HG02678 (cell line): ENCODE data around the gene UBL5.
A peak's percentile ranks its signal among the peaks of the same experiment; 100 is the strongest.
"Not testable (repeated sequence)": the region's sequence is repeated elsewhere in the genome, so short reads cannot be mapped to it uniquely, and the experiment has no call there.

Experiments used
- ATAC-seq: cut with Tn5 transposase; IDR thresholded peaks from one replicate; pipeline ENCODE4 v1.9.1; 2021; ENCODE audit warnings: mild to moderate bottlenecking, moderate library complexity; ENCODE audit not compliant: unreplicated experiment

UBL5 gene

DNA sequence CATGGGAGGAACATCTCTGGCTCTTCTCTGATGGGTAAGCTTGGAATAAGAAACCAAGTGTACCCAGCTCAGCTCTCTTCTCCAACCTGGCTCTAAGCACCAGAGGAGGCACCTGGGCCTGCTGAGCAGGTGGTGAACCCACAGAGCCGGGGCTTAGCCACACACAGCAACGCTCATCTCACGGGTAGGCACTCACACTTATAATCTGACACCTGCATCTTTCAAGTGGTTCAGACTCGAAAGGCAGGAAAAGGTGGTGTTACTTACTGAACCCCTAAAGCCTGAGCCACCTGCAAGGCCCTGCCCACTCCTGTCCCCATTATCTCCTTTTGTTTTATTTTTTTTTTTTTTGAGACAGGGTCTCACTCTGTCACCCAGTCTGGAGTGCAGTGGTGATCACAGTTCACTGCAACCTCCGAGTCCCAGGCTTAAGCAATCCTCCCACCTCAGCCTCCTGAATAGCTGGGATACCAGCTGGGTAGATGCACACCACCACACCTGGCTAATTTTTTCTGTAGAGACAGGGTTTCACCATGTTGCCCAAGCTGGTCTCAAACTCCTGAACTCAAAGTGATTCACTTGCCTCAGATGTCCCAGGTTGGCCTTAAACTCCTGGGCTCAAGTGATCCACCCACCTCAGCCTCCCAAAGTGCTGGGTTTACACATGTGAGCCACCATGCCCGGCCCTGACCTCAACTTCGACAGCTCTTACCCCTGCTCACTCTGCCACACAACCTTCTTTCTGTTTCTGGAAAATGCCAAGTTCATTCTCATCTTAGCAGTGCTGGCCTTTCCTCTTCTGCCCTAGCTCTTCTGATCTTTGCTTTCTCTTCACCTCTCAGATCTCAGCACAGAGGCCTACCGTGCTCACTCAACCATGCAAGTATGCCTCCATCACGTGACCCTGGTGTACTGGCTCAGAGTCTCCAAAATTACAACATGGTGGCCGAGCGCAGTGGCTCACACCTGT, 18.6 kb upstream of the UBL5 start:
- no peak for ATAC-seq

DNA sequence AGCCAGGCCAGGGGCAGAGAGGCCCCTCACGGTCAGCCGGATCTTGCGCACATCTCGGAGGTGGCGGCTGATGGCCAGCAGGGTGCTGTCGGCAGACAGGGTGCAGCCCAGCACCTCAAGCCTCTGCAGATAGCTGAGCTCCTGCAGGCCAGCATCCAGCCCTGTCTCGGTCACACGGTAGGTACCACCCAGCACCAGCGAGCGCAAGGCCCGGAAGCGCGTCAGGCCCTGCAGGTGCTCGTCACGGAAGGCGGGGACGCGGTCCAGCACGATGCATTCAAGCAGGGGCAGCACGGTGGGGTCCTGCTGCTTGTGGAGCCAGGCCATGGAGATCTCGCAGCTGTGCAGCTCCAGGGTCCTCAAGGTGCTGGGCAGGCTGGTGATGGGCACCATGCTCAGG, 16.6 kb upstream of the UBL5 start:
- no peak for ATAC-seq

DNA sequence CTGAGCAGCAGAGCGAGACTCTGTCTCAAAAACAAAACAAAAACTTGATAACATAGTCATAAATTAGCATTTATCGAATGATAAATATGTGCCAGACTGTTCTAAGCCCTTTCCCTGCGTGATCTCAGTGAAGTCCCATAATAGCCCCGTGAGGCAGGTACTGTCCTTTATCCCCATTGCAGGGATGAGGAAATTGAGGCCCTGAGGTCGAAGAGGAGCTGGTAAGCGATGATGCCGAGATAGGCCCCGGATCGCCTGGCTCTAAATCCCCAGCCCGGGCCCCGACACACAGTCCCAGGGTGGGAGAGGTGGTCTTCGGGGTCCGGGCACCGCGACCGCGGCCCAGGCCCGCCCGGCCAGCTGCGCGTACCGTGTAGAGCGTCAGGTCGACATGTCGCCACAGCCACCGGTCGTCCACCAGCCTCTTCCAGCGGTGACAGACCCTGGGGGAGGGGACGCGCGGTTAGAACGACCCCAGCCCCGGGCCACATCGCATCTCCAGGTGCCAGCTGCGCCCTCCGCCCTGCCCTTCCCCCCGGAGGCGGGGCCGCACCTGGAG, 9.5 kb upstream of the UBL5 start:
- no peak for ATAC-seq

DNA sequence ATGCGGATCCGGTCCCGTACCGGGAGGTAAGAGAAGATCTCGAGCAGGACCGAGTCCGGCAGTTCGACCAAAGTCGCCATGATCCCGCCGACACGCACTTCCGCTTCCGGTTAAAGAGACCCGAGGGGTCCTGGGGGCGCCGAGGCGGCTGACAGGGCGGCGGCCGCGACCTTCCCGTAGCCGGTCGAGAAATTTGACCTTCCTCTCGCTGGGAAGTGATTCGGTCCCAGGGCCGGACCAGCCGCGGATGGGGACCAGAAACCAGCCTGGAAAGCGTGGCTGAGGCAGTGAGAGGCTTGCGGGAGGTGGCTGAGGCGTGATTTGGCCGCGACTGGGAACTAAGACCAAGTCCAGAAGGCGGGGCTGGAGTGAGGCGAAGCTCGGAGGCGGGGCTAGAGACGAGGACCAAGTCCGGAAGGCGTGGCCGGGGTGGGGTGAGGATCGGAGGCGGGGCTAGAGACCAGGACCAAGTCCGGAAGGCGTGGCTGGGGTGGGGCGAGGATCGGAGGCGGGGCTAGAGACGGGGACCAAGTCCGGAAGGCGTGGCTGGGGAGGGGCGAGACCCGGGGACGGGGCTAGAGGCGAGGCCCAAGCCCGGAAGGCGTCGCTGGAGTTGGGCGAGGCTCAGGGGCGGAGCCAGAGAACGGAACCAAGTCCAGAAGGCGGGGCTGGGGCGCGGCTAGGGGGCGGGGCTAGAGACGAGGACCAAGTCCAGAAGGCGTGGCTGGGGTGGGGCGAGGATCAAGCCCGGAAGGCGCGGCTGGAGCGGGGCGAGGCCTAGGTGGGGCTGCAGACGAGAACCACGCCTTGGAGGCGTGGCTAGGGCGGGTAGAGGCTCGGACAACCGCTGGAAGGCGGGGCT, 8.8 kb upstream of the UBL5 start, which contains the start of gene FBXL12:
FBXL12 (minus strand) TSS at position 346 of the 862 bp plus-strand sequence; CDS start at position 80, 266 bp downstream.
- ATAC-seq, result peak; percentile 80

DNA sequence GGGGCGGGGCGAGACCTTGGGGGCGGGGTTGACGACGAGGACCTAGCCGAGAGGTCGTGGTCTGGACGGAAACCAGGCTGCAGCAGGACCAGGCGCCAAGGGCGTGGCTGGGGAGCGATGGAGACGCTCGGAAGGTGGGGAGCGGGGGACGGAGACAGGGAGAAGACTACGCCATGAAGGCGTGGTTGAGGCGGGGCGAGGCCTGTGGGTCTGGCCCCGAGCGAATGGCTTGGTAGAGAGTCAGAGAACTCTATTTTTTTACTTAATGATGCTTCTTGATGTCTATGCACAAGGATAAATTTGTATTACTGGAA, 8.2 kb upstream of the UBL5 start:
- no peak for ATAC-seq

DNA sequence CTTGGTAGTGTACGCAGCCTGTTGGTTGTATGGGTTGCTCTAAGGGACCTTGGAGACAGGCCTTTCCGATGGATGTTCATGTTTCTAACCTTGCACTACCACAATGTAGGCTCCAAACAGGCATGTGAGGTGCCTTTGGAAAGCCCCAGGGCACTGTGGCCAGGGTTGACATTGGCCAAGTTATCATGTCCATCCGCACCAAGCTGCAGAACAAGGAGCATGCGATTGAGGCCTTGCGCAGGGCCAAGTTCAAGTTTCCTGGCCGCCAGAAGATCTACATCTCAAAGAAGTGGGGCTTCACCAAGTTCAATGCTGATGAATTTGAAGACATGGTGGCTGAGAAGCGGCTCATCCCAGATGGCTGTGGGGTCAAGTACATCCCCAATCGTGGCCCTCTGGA, 7.7 kb upstream of the UBL5 start:
- not testable (repeated sequence) for ATAC-seq

DNA sequence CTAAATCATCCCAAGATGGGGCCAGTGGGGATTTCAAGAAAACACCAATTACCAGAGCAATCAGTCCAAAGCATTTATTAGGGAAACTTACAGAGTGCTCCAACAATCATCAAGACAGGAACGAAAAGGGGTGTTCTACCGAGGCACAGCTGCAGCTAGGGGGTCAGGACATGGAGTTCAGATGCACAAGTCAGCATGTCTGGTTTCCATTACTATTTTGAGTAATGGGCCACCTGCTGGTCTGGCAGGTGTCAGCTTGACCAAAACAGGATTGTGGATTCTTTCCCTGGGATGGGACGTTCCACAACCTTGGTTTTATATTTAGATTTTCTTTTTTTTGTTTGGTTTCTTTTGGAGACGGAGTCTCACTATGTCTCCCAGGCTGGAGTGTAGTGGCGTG, 3.9 kb upstream of the UBL5 start:
- ATAC-seq, result no peak

DNA sequence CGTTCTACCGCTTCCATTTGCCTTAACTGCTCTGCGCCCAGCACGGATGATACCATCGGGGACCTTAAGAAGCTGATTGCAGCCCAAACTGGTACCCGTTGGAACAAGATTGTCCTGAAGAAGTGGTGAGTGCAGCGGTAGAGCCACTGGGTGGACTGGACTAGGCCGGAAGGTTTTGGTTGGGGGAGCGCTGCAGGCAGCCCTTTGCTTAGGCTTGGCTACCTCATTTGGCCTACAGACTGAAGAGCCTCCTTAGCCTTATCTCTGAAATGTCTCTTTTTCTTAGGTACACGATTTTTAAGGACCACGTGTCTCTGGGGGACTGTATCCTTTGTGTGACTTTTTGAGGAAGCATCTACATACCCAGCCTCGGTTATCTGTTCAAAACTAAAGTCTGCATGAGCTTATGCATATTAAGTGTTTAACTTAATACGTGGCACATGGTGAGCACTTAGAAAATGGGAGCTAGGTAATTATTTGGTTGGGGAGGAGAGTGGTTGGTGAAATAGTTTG, 889 bp downstream of the UBL5 start:
- no peak for ATAC-seq

DNA sequence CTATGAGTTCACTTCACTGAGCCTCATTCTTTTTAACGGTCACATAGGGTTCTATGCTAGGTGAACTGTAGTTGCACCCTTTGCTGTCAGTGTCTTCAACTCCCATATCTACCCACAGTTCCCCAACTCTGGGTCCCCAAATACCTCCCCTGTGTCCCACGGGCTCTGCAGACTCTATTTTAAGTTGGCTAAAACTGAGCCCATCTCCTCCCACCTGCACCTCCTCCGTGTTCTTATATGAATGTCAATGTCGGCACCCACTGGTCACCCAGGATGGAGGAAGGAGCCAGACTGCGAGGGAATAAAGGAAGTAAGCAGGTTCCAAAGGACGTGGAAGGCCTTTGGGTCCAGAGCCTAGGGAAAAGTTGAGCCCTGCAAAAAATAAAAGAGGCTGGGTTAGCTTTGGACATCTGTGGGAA, 6.6 kb downstream of the UBL5 start:
- ATAC-seq, result no peak

DNA sequence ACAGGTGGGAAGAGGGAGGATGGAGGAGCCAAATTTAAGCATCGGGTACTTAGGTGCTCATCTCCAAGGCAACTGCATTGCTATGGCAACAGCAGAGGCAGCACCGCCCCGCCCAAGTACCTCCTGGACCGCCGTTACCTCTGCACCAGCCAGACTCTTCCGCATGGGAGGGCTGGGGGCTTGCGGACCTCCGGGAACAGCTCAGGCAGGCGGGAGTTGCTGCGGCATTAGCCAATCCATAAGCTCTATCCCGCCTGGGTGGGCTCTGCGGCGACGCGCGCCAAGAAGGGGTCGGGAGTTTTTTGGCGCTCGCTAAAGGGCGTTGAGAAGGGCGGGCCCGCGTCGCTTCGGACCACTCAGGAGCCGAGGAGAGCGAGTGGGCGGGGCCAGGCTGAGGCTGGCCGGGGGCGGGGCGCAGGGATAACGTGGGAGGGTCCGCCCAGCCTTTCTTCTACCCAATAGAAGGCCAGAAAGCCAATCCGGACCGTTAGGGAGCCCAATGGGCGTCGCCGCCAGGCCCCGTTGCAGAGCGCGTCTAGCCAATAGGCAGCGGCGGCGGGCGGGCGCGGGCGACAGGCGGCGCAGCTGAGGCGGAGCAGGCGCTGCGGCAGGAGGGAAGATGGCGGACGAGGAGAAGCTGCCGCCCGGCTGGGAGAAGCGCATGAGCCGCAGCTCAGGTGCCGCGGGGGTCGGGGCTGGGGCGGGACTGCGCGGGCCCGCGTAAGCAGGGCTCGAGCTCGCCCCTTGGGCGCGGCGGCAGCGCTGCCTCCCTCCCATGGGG, 7.2 kb downstream of the UBL5 start, which contains the start of gene PIN1:
PIN1 (plus strand) TSS at position 593 of the 781 bp plus-strand sequence; CDS start at position 620, 27 bp downstream.
- ATAC-seq, result peak; percentile 97

DNA sequence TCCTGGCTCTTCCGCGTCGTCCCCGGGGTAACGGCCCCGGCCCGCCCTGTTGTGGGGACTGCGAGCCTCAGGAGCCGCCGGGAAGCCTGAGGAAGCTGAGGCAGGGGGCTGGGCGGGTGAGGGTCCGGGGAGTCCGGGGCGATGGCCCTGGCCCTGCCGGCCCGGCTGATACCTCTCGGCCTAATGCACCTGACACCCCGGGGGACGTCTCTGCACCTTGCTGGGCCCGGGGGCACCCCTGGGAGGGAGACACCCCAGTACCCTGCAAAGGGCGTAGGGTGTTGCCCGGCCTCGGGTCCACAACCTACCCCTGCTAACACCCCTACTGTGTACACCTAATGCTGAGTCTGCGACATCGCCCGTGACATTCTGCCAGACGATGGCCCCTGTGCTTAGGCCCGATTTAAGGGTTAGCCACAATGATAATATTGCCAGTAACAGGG, 7.8 kb downstream of the UBL5 start:
- ATAC-seq, result peak; percentile 12

DNA sequence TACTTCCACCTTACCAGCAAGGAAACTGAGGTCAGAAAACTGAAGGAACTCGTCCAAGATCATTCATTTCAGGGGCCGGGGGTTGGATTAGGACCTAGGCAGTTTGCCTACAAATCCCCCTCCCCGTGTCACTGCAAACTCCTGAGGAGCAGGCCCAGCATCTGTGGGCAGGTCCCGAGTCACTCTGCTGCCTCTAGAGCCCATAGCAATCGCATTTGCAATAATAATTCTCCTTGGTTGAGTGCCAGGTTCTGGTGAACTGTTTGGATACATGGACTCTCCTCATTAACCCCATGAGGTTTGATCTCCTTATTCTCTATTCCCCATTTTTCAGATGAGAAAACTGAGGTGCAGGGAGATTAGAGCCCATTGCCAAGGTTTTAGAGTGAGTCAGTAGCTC, 8.3 kb downstream of the UBL5 start:
- no peak for ATAC-seq

DNA sequence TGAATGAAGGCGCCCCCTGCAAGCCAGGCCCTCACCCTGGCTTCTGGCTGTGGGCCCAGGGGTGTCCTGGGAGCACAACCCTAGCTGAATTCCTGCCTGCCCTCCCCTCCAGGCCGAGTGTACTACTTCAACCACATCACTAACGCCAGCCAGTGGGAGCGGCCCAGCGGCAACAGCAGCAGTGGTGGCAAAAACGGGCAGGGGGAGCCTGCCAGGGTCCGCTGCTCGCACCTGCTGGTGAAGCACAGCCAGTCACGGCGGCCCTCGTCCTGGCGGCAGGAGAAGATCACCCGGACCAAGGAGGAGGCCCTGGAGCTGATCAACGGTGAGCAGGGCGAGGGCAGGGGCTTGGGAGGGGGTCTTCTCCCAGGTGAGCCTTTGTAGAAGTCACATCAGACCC, 10.6 kb downstream of the UBL5 start:
- no peak for ATAC-seq

DNA sequence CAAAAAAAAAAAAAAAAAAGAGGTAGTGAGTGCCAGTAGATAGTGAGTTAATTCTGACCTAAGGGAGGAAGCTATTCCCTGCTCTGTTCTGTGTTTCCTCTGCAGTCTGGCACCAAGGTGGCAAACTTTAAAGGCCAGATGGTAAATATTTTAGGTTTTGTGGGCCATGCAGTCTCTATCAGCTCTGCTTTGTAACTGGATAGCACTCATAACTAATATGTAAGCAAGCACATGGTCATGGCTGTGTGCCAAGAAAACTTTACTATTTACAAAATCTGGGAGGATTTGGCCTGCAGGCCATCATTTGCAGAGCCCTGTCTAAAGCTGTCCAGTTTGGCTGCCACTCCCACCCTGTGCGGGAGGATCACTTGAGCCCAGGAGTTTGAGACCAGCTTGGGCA, 11.7 kb downstream of the UBL5 start:
- no peak for ATAC-seq

DNA sequence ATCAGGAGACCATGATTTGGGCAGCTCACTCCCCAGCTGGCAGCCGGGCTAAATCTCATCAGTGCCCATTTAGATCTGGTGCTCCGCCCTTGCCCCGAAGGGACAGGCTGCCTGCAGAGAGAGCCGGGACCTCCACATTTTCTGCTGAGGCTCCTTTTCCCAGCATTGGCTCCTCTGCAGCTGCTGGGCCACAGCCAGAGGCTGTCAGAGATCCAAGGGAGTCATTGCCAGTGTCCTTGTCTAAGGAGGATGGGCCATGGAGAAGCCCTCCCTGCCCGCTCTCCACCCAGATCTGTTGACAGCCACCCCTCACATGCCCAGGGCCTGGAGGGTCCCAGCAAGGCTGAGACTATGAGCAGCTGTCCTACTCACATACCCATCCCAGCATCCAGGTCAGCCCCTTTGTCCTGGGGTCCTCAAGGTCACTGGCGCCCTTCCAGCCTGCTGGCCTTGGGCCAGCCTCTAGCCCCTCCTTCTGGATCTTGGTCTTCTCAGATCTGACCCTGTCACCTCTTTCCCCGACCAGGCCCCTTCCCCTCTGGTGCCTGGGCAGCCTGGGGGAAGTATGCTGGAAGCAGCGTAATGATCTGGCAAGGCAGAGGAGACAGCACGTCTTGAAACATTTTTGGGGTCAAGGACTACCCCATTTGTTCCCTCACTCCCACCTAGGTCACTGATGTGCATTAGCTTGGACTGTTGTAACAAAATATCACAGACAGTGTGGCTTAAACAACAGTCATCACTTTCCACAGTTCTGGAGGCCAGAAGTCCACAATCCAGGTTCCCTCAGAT, 15.3 kb downstream of the UBL5 start:
- no peak for ATAC-seq

DNA sequence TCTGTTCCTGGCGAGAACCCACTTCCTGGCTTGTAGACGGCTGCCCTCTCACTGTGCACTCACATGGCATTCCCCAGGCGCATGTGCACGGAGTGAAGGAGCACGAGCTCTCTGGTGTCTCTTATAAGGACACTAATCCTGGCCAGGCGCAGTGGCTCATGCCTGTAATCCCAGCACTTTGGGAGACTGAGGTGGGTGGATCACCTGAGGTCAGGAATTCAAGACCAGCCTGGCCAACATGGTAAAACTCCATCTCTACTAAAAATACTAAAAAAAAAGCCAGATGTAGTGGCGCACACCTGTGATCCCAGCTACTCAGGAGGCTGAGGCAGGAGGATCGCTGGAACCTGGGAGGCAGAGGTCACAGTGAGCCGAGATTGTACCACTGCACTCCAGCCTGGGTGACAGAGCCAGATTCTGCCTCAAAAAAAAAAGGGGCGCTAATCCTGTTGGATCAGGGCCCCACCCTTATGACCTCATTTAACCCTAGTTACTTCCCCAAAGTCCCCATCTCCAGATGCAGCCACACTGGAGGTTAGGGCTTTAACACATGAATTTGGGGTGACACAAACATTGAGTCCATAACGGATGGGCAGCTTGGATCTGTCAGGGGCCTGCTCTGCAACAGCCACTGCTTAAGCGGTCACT, 16.0 kb downstream of the UBL5 start:
- not testable (repeated sequence) for ATAC-seq

DNA sequence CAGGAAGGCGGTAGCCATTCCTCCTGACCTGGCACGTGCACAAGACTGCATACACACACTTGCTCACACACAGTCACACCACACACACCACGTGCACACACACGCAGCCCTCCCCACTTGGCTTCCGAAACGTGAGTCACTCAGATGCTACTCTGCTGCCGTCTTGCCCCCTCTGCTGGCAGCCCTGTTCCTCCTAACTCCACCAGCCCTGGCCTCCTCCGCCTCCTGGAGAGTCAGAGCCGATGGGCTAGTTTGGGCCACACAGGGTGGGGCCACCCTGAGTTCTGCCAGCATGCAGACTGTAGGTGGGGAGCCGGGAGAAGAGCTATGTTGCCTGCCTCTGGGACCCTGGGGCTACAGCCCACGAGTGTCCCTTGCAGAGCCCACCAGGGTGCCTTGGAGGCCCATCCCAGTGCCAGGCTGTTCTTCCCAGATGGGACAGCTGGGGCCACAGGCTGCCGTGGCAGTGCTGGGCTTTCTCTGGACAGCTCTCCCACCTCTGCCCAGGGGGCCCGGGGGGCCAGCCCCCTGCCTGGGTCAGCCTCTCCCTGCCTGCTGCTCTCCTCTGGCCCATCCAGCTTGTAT, 19.5 kb downstream of the UBL5 start:
- ATAC-seq, result no peak

DNA sequence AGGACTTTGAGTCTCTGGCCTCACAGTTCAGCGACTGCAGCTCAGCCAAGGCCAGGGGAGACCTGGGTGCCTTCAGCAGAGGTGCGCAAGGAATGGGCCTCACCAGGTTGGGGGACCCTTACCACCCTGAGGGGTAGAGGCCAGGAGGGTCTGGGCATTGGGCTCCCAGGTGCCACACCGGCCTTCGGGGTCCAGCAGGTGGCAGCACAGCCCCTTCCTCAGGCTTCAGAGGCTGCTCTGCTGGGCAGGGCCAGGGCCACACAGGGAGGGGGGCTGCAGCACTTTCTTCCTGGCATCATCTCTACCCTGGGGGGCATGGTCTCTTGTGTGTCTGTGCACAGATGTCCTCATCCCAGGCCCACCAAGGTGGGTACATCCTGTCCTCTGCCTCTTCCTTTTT, 20.3 kb downstream of the UBL5 start:
- no peak for ATAC-seq

DNA sequence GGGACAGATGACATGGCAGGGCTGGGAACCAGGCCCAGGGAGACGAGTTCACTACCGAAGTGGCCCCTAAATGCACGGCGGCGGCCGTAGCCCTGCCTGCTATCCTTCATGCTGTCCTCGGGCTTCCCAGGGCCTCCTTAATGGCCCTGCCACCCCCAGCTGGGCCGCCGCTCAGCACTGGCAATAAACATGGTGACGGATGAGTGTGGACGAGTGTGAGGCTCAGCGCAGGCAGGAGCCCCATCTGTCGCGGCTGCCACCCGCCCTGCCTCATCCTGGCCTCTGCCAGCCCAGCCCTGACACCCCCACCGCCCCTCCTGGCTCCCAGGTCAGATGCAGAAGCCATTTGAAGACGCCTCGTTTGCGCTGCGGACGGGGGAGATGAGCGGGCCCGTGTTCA, 21.0 kb downstream of the UBL5 start:
- ATAC-seq, result no peak
